Suprapubic skin (tissue), 4 donors: Measurements from ENCODE around the gene TNXB.

ENCODE experiments used
- EP300 ChIP-seq: sonication (generic); formaldehyde crosslinking; IDR thresholded peaks from one replicate; pipeline ENCODE4 v1.6.1; 2017; ENCODE audit warnings: antibody characterized with exemption
- POLR2AphosphoS5 ChIP-seq, 3 donors: sonication (generic); formaldehyde crosslinking; IDR thresholded peaks; one replicate each; pipeline ENCODE4 v1.6.1; 2017; ENCODE audit warnings: antibody characterized with exemption in 3 of 3
- TF ChIP-seq, protein P1 (sequence below), 2 donors: fragments of 200-600 bp in 1 of 2; fragments of 450-650 bp in 1 of 2; sonication (generic) in 1 of 2; IDR thresholded peaks; one replicate each; pipeline ENCODE4 v1.5.1; 2016 to 2019; ENCODE audit warnings: antibody characterized with exemption in 2 of 2, mild to moderate bottlenecking in 1 of 2, moderate library complexity in 1 of 2

DNA sequence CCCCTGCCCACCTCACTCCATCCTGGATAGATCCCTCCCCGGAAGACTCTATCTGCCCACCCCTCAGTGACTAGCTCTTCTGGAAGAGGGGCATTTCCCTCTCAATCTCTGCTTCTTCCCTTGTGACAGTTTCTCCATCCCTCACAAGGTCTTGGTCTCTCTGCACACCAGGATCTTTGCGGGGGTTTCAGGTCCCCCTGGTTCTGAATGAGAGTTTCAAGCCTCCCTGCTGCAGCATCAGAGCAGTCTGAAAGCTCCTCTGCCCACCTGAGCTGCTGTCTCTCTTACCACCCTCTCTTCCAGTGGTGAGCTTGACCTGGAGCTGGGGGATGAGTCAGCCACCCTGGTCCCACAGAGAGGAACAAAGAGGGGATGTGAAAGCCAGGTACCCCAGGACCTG lies 24.4 kb downstream of the TNXB start:
- TF ChIP-seq, protein P1, sequence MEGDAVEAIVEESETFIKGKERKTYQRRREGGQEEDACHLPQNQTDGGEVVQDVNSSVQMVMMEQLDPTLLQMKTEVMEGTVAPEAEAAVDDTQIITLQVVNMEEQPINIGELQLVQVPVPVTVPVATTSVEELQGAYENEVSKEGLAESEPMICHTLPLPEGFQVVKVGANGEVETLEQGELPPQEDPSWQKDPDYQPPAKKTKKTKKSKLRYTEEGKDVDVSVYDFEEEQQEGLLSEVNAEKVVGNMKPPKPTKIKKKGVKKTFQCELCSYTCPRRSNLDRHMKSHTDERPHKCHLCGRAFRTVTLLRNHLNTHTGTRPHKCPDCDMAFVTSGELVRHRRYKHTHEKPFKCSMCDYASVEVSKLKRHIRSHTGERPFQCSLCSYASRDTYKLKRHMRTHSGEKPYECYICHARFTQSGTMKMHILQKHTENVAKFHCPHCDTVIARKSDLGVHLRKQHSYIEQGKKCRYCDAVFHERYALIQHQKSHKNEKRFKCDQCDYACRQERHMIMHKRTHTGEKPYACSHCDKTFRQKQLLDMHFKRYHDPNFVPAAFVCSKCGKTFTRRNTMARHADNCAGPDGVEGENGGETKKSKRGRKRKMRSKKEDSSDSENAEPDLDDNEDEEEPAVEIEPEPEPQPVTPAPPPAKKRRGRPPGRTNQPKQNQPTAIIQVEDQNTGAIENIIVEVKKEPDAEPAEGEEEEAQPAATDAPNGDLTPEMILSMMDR (IDR thresholded peaks at IDR 0.05): no peak
- TF ChIP-seq POLR2AphosphoS5 (IDR thresholded peaks at IDR 0.05): no peak
- no peak for TF ChIP-seq EP300
